Measurements from ENCODE around the gene OR12D1.

Gene OR12D1

DNA sequence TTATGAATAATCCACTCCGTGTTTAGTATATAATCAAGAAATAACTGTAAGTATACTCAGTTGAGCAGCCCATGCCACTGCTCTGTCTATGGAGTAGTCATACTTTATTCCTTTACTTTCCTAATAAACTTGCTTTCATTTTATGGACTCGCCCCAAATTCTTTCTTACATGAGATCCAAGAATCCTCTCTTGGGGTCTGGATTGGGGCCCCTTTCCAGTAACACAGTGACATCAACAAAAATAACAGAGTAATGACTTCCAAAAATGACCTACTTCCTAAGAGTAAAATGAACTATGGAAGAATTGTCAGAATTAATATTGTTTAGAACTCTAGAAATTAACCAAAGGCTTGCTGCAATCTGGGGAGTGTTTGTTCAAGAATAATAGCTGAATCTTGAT, 51.1 kb downstream of the OR12D1 start:
- no peak for DNase-seq (ENCODE audit: low spot score)

GRCh38 chr6:29466241-29466640, 51.5 kb downstream of the OR12D1 start:
- no peak for DNase-seq (ENCODE audit: low spot score)
